ENCODE measurements around the gene MAPK8.
A peak's percentile ranks its signal among the peaks of the same experiment; 100 is the strongest.

MAPK8 gene

GRCh38 chr10:48389272-48389671 lies 82.8 kb downstream of the MAPK8 start:
- no peak for FAIRE-seq

GRCh38 chr10:48389846-48390557 lies 83.5 kb downstream of the MAPK8 start:
- no peak for FAIRE-seq

GRCh38 chr10:48390558-48390871 lies 84.0 kb downstream of the MAPK8 start:
- no peak for FAIRE-seq

GRCh38 chr10:48390933-48391845 lies 84.7 kb downstream of the MAPK8 start:
- FAIRE-seq, result no peak

GRCh38 chr10:48391994-48392393 lies 85.5 kb downstream of the MAPK8 start:
- FAIRE-seq, result no peak

- no peak for FAIRE-seq
These were observed 91.8 kb downstream of the MAPK8 start for GRCh38 chr10:48398261-48398660.

- FAIRE-seq, result no peak
These were observed 92.6 kb downstream of the MAPK8 start for GRCh38 chr10:48399056-48399541.

GRCh38 chr10:48399551-48399950 lies 93.1 kb downstream of the MAPK8 start:
- no peak for FAIRE-seq

GRCh38 chr10:48400129-48400849 lies 93.8 kb downstream of the MAPK8 start:
- FAIRE-seq, result peak; percentile 65

- FAIRE-seq, result no peak
These were observed 94.4 kb downstream of the MAPK8 start for GRCh38 chr10:48400850-48401220.

- no peak for FAIRE-seq
These were observed 98.2 kb downstream of the MAPK8 start for GRCh38 chr10:48404646-48405045.

GRCh38 chr10:48406204-48406603 lies 99.7 kb downstream of the MAPK8 start:
- FAIRE-seq, result no peak

GRCh38 chr10:48406658-48407057 lies 100.2 kb downstream of the MAPK8 start:
- no peak for FAIRE-seq

- no peak for FAIRE-seq
These were observed 104.0 kb downstream of the MAPK8 start for GRCh38 chr10:48410503-48410902.

- no peak for FAIRE-seq
These were observed 105.0 kb downstream of the MAPK8 start for GRCh38 chr10:48411510-48411909.

- FAIRE-seq, result no peak
These were observed 105.6 kb downstream of the MAPK8 start for GRCh38 chr10:48412081-48412480.

GRCh38 chr10:48412933-48413332 lies 106.5 kb downstream of the MAPK8 start:
- no peak for FAIRE-seq

GRCh38 chr10:48414160-48414559 lies 107.7 kb downstream of the MAPK8 start:
- FAIRE-seq, result peak; percentile 18

- FAIRE-seq, result no peak
These were observed 108.3 kb downstream of the MAPK8 start for GRCh38 chr10:48414778-48415177.

- FAIRE-seq, result no peak
These were observed 110.2 kb downstream of the MAPK8 start for GRCh38 chr10:48416584-48417232.

GRCh38 chr10:48417374-48417773 lies 110.9 kb downstream of the MAPK8 start:
- no peak for FAIRE-seq

- no peak for FAIRE-seq
These were observed 111.8 kb downstream of the MAPK8 start for GRCh38 chr10:48418189-48418788.
